ENCODE measurements around the gene RBMS3. TPM values are rescaled to one million over a fixed set of nuclear protein-coding genes. Genes with fewer than 3 reads are reported as not detected.
"Not testable (repeated sequence)": the region's sequence is repeated elsewhere in the genome, so short reads cannot be mapped to it uniquely, and the experiment has no call there.

The RBMS3 gene
- polyA plus RNA-seq, 4 donors = 13.0 to 43.1 (median 15.7) TPM

DNA sequence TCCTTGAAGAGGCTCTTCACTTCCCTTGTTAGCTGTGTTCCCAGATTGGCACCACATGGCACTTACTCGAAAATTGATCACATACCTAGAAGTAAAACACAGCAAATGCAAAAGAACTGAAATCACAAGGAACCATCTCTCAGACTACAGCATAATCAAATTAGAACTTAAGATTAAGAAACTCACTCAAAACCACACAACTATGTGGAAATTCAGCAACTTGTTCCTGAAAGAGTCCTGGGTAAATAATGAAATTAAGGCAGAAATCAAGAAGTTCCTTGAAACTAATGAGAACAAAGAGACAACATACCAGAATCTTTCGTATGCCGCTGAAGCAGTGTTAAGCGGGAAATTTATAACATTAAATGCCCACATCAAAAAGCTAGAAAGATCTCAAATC lies 759.3 kb downstream of the RBMS3 start:
- no peak for DNase-seq (ENCODE audit: low read depth in 4 of 4, low spot score in 3 of 4)

DNA sequence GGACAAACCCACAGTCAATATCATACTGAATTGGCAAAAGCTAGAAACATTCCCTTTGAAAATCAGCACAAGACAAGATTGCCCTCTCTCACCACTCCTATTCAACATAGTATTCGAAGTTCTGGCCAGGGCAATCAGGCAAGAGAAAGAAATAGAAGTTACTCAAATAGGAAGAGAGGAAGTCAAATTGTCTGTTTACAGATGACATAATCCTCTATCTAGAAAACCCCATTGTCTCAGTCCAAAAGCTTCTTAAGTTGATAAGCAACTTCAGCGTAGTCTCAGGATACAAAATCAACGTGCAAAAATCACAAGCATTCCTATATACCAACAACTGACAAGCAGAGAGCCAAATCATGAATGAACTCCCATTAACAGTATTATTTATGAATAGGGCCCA lies 760.6 kb downstream of the RBMS3 start:
- not testable (repeated sequence) for DNase-seq (ENCODE audit: low read depth in 4 of 4, low spot score in 3 of 4)

- DNase-seq (ENCODE audit: low read depth in 4 of 4, low spot score in 3 of 4) = peak; percentile 33 to 59 (median 56)
Observed at GRCh38 chr3:30042274-30042859, 761.5 kb downstream of the RBMS3 start.

DNA sequence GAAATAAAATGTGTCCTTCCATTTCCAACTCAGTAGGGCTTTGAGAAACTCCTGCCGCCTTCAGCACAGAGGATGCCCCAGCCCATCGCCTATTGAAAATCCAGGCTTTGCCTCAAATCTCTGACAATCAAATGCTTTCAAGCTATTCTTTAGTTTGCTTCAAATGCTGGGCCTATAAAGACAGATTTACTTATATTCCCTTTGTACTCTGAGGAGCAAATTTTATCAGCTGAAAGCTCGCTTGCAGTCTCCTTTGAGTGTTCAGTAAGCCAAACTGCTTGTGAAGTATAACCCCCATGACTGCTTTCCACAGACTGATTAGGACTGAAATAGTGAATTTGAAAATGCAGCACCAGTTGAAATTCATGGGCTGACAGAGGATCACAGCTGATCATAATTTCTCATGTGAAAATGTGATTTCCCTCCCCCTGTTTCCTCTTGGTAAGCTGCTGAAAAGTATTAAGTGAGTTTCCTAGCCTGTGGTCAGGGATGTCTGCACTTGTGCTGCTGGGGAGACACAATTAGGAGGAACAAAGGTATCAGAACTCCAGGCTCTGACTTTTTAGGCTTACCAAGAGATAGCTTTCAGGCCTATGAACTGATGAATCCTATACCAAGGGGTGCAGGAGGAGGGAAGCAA lies 762.2 kb downstream of the RBMS3 start:
- DNase-seq (ENCODE audit: low read depth in 4 of 4, low spot score in 3 of 4) = no peak

- no peak for DNase-seq (ENCODE audit: low read depth in 4 of 4, low spot score in 3 of 4)
Observed at GRCh38 chr3:30044515-30044914, 763.6 kb downstream of the RBMS3 start.

GRCh38 chr3:30048431-30048830 lies 767.6 kb downstream of the RBMS3 start:
- DNase-seq (ENCODE audit: low read depth in 4 of 4, low spot score in 3 of 4) = no peak

- not testable (repeated sequence) for DNase-seq (ENCODE audit: low read depth in 4 of 4, low spot score in 3 of 4)
Observed at GRCh38 chr3:30050116-30050515, 769.2 kb downstream of the RBMS3 start.

- DNase-seq (ENCODE audit: low read depth in 4 of 4, low spot score in 3 of 4) = no peak
Observed at GRCh38 chr3:30059240-30059639, 778.4 kb downstream of the RBMS3 start.
